ENCODE measurements around the gene TLK1. TPM values are rescaled to one million over a fixed set of nuclear protein-coding genes. Genes with fewer than 3 reads are reported as not detected.
"Not testable (repeated sequence)": the region's sequence is repeated elsewhere in the genome, so short reads cannot be mapped to it uniquely, and the experiment has no call there.

Gene TLK1
- total RNA-seq, 1 experiment from 2014 or later, result 12.9 TPM

GRCh38 chr2:171104379-171104778 lies 56.3 kb downstream of the TLK1 start:
- in situ Hi-C loops (cut with HindIII; ENCODE audit: low pct_unique_long_range_greater_than_20kb, low sequenced_read_pairs), result no loop called here
- DNase-seq (ENCODE audit: low read depth, low spot score), result no peak

DNA sequence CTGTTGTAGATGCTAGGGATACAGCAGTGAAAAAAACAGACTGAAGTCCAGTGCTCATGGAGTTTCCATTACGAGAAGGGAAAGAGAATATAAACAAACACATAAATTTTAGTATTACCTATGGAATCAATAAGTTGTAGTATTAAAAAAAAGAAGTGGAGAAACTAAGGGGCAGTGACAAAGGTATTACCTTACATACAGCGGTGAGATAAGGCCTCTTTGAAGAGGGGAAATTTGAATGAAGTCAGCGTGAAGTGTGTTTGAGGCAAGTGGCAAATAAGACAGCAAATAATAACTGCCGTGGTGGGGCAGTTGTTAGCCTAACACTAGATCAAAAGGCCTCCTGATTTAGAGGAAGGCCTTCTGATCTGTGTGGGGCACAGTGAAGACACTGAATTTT lies 57.9 kb downstream of the TLK1 start:
- in situ Hi-C loops (cut with HindIII; ENCODE audit: low pct_unique_long_range_greater_than_20kb, low sequenced_read_pairs), result no loop called here
- no peak for DNase-seq (ENCODE audit: low read depth, low spot score)

DNA sequence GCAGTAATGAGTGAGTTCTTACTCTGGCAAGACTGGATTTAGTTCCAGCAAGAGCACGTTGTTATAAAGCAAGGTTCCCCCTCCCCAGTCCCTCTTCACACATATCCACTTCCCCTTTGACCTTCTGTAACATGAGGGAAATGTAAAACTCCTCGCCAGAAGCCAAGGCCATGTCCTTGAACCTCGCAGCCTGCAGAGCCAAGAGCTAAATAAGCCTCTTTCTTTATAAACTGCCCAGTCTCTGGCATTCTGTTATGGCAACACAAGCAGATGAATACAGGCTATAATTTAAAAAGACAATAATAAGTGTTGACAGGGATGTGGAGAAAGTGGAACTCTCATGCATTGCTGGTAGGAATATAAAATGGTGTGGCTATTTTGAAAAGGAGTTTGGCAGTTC lies 60.3 kb downstream of the TLK1 start:
- no peak for DNase-seq (ENCODE audit: low read depth, low spot score)
- in situ Hi-C loops (cut with HindIII; ENCODE audit: low pct_unique_long_range_greater_than_20kb, low sequenced_read_pairs), result no loop called here

DNA sequence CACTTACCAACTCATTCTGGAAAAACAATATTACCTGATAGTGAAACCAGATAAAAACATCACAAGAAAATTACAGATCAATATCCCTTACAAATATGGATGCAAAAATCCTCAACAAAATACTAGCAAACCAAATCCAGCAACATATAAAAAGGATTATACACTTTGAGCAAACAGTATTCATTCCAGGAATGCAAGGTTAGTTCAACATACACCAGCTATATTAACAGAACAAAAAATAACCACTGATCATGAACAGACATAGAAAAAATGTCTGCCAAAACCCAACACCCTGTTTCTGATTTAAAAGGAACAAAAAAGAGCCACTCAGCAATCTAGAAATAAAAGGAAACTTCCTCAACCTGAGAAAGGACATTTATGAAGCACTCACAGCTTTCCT lies 62.1 kb downstream of the TLK1 start:
- in situ Hi-C loops (cut with HindIII; ENCODE audit: low pct_unique_long_range_greater_than_20kb, low sequenced_read_pairs), result no loop called here
- no peak for DNase-seq (ENCODE audit: low read depth, low spot score)

GRCh38 chr2:171095014-171095582 lies 65.6 kb downstream of the TLK1 start:
- in situ Hi-C loops (cut with HindIII; ENCODE audit: low pct_unique_long_range_greater_than_20kb, low sequenced_read_pairs), result no loop called here
- no peak for DNase-seq (ENCODE audit: low read depth, low spot score)

DNA sequence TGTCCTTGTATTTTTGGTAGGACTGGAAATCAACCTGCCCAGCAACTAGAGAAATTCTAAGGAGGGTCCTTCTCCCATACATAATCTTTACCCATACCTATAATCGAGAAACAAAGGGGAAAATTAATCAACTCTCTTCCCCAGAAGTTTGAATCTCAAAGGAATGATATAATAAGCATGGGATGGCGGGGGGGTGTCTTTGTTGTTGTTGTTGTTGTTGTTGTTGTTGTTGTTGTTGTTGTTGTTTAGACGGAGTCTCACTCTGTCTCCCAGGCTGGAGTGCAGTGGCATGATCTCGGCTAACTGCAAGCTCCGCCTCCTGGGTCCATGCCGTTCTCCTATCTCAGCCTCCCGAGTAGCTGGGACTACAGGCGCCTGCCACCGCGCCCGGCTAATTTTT lies 69.2 kb downstream of the TLK1 start:
- DNase-seq (ENCODE audit: low read depth, low spot score); in situ Hi-C loops (cut with HindIII; ENCODE audit: low pct_unique_long_range_greater_than_20kb, low sequenced_read_pairs): not testable (repeated sequence)

DNA sequence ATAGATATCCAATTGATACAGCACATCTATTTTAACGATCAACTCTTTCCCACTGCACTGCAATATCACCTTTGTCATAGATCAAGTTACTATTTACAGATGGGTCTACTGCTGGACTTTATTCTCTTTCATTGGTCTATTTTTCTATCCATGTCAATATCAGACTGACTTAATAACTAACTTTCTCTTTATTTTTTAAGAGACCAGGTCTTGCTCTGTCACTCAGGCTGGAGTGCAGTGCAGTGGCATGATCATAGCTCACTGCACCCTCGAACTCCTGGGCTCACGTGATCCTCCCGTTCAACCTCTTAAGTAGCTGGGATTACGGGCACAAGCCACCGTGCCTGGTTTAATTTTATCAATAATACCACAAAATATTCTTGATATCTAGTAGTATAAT lies 71.2 kb downstream of the TLK1 start:
- DNase-seq (ENCODE audit: low read depth, low spot score), result no peak
- in situ Hi-C loops (cut with HindIII; ENCODE audit: low pct_unique_long_range_greater_than_20kb, low sequenced_read_pairs), result no loop called here

- in situ Hi-C loops (cut with HindIII; ENCODE audit: low pct_unique_long_range_greater_than_20kb, low sequenced_read_pairs), result no loop called here
- no peak for DNase-seq (ENCODE audit: low read depth, low spot score)
Observed at GRCh38 chr2:171088057-171088834, 72.4 kb downstream of the TLK1 start.

- in situ Hi-C loops (cut with HindIII; ENCODE audit: low pct_unique_long_range_greater_than_20kb, low sequenced_read_pairs), result no loop called here
- no peak for DNase-seq (ENCODE audit: low read depth, low spot score)
Observed at GRCh38 chr2:171087547-171087946, 73.1 kb downstream of the TLK1 start.

DNA sequence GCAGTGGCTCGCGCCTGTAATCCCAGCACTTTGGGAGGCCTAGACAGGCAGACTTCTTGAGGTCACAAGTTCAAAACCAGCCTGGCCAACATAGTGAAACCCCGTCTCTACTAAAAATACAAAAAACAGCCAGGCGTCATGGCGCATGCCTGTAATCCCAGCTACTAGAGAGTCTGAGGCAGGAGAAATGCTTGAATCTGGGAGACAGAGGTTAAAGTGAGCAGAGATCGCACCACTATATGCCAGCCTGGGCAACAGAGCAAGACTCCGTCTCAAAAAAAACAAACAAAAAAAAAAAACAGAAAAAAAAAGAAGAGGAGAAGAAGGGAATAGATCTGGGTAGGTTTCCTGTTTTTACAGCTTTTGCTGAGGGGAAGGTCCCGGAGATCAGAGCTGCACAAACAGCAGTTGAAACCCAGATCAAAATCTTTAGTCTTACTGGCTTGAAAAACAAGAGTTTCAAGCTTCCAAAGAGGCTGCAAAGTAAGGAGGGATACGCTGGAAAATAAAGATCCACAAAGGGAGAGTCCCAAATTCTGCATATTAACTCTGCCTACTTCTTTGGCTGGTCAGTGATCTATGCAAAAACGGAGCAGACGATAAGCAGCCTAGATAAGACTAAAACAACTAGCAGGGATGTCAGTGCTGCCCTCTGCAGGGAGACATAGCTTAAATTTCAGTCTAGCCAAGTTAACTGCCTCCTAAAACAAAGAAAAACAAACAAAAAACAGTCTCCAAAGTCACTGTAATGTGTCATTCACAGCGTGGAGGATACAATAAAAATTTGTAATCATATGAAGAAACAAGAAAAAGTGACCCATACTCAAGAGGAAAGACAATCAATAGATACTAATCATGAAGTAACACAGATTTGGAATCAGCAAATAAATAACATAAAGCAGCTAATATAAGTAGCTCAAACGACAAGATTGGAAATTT lies 74.1 kb downstream of the TLK1 start:
- in situ Hi-C loops (cut with HindIII; ENCODE audit: low pct_unique_long_range_greater_than_20kb, low sequenced_read_pairs), result no loop called here
- DNase-seq (ENCODE audit: low read depth, low spot score), result peak; percentile 66

GRCh38 chr2:171084128-171084527 lies 76.6 kb downstream of the TLK1 start:
- in situ Hi-C loops (cut with HindIII; ENCODE audit: low pct_unique_long_range_greater_than_20kb, low sequenced_read_pairs), result no loop called here
- DNase-seq (ENCODE audit: low read depth, low spot score), result no peak

DNA sequence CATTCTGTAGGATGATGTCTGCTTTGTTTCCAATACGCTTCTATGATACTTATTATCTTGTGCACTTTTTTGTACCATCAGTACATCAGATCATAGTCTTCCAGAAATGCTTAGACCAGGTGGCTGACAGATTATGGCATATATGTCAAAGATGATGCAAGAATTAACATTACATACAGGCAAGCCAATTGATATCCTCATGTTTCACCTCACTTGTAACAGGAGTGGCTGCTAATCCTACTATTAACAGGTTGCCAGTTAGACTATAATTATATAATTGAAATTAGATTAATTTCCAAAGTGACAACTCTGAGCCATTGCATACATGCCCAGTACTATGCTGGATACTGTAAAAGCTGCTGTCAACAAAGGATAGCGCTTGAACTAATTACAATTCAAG lies 77.2 kb downstream of the TLK1 start:
- in situ Hi-C loops (cut with HindIII; ENCODE audit: low pct_unique_long_range_greater_than_20kb, low sequenced_read_pairs), result no loop called here
- no peak for DNase-seq (ENCODE audit: low read depth, low spot score)

GRCh38 chr2:171081649-171082111 lies 79.0 kb downstream of the TLK1 start:
- DNase-seq (ENCODE audit: low read depth, low spot score), result no peak
- in situ Hi-C loops (cut with HindIII; ENCODE audit: low pct_unique_long_range_greater_than_20kb, low sequenced_read_pairs), result no loop called here

GRCh38 chr2:171080607-171081006 lies 80.1 kb downstream of the TLK1 start:
- in situ Hi-C loops (cut with HindIII; ENCODE audit: low pct_unique_long_range_greater_than_20kb, low sequenced_read_pairs), result no loop called here
- DNase-seq (ENCODE audit: low read depth, low spot score), result no peak

DNA sequence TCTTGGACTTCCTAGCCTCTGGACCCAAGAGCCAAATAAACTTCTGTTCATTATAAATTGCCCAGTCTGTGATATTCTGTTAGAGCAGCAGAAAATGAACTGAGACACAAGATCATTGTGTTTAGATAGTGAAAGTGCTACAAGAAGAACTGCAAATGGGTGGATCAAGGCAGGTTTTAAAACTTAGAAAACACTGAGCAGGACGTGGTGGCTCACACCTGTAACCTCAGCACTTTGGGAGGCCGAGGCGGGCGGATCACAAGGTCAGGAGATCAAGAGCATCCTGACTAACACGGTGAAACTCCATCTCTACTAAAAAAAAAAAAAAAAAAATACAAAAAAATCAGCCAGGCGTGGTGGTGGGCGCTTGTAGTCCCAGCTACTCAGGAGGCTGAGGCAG lies 84.3 kb downstream of the TLK1 start:
- DNase-seq (ENCODE audit: low read depth, low spot score); in situ Hi-C loops (cut with HindIII; ENCODE audit: low pct_unique_long_range_greater_than_20kb, low sequenced_read_pairs): not testable (repeated sequence)

DNA sequence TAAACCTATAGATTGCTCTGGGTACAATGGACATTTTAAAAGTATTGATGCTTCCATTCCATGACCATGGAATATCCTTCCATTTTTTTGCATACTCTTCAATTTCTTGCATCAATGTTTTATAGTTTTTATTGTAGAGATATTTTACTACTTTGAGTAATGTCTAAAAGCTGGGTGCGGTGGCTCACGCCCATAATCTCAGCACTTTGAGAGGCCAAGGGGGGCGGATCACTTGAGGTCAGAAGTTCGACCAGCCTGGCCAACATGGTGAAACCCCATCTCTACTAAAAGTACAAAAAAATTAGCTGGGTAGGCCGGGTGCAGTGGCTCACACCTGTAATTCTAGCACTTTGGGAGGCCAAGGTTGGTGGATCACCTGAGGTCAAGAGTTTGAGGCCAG lies 88.5 kb downstream of the TLK1 start:
- in situ Hi-C loops (cut with HindIII; ENCODE audit: low pct_unique_long_range_greater_than_20kb, low sequenced_read_pairs), result no loop called here
- no peak for DNase-seq (ENCODE audit: low read depth, low spot score)

- peak; percentile 8 for DNase-seq (ENCODE audit: low read depth, low spot score)
- in situ Hi-C loops (cut with HindIII; ENCODE audit: low pct_unique_long_range_greater_than_20kb, low sequenced_read_pairs), result no loop called here
Observed at GRCh38 chr2:171069286-171069956, 91.3 kb downstream of the TLK1 start.

GRCh38 chr2:171066110-171066509 lies 94.6 kb downstream of the TLK1 start:
- in situ Hi-C loops (cut with HindIII; ENCODE audit: low pct_unique_long_range_greater_than_20kb, low sequenced_read_pairs), result no loop called here
- no peak for DNase-seq (ENCODE audit: low read depth, low spot score)
